HepG2 (cell line): ENCODE data around the gene CCT6A. TPM values are rescaled to one million over a fixed set of nuclear protein-coding genes. Genes with fewer than 3 reads are reported as not detected.

Experiments
- BCL3 ChIP-seq: sonication (generic); formaldehyde crosslinking; IDR thresholded peaks from 2 replicates; pipeline ENCODE4 v1.5.1; 2020; ENCODE audit warnings: mild to moderate bottlenecking, missing genetic modification reagents, moderate library complexity
- ESRRA ChIP-seq: sonication (generic); formaldehyde crosslinking; IDR thresholded peaks from 2 replicates; pipeline ENCODE4 v1.5.1; 2020; ENCODE audit warnings: mild to moderate bottlenecking, low read depth, missing genetic modification reagents
- FOSL1 ChIP-seq: sonication (generic); formaldehyde crosslinking; IDR thresholded peaks from 2 replicates; pipeline ENCODE4 v1.9.0; 2021; ENCODE audit warnings: missing genetic modification reagents, borderline replicate concordance
- FOXP4 ChIP-seq: sonication (generic); formaldehyde crosslinking; IDR thresholded peaks from 2 replicates; pipeline ENCODE4 v1.4.0; 2020; ENCODE audit warnings: missing genetic modification reagents
- HNRNPK ChIP-seq: fragments of 200-400 bp; formaldehyde crosslinking; IDR thresholded peaks from 2 replicates; pipeline ENCODE4 v1.6.1; 2018; ENCODE audit warnings: low read length, low read depth, moderate library complexity, mild to moderate bottlenecking; ENCODE audit not compliant: poor library complexity, severe bottlenecking
- HOXA9 ChIP-seq: sonication (generic); formaldehyde crosslinking; IDR thresholded peaks from 2 replicates; pipeline ENCODE4 v1.8.1; 2022; ENCODE audit warnings: missing genetic modification reagents, mild to moderate bottlenecking, moderate library complexity, borderline replicate concordance
- JUND ChIP-seq: sonication (generic); formaldehyde crosslinking; IDR thresholded peaks from 2 replicates; pipeline ENCODE4 v1.8.0; 2022; ENCODE audit warnings: mild to moderate bottlenecking, missing genetic modification reagents
- KLF13 ChIP-seq: sonication (generic); formaldehyde crosslinking; IDR thresholded peaks from 2 replicates; pipeline ENCODE4 v1.4.0; 2020; ENCODE audit warnings: mild to moderate bottlenecking, missing genetic modification reagents
- MAFF ChIP-seq: IDR thresholded peaks from 2 replicates; pipeline ENCODE4 v1.6.1; 2011; ENCODE audit warnings: low read depth, low read length, improper control_type of control experiment
- RELA ChIP-seq: sonication (generic); formaldehyde crosslinking; IDR thresholded peaks from 2 replicates; pipeline ENCODE4 v1.4.0; 2020; ENCODE audit warnings: missing genetic modification reagents
- REST ChIP-seq, 2 experiments: IDR thresholded peaks; 2 replicates each; pipeline ENCODE4 v1.6.1; 2011 to 2012; ENCODE audit warnings: low read length in 2 of 2, borderline replicate concordance in 1 of 2, low read depth in 1 of 2, mild to moderate bottlenecking in 1 of 2, moderate library complexity in 1 of 2
- SMAD9 ChIP-seq: sonication (generic); formaldehyde crosslinking; IDR thresholded peaks from 2 replicates; pipeline ENCODE4 v1.5.1; 2020; ENCODE audit warnings: mild to moderate bottlenecking, missing genetic modification reagents
- SRSF1 ChIP-seq: fragments of 200-400 bp; formaldehyde crosslinking; optimal IDR thresholded peaks from 2 replicates; pipeline ENCODE3; 2017; ENCODE audit warnings: mild to moderate bottlenecking, low read depth, low read length, moderate library complexity
- XBP1 ChIP-seq: sonication (generic); formaldehyde crosslinking; IDR thresholded peaks from 2 replicates; pipeline ENCODE4 v1.5.0; 2020; ENCODE audit warnings: missing genetic modification reagents
- ZFP36 ChIP-seq: fragments of 150-350 bp; IDR thresholded peaks from 2 replicates; pipeline ENCODE4 v1.6.1; 2018; ENCODE audit warnings: borderline replicate concordance, low read length, low read depth; ENCODE audit not compliant: partially characterized antibody
- ZNF3 ChIP-seq: IDR thresholded peaks from 2 replicates; pipeline ENCODE4 v1.7.0; 2017; ENCODE audit warnings: inconsistent platforms
- ZNF335 ChIP-seq: sonication (generic); formaldehyde crosslinking; IDR thresholded peaks from 2 replicates; pipeline ENCODE4 v1.4.0; 2020; ENCODE audit warnings: missing genetic modification reagents
- polyA plus RNA-seq, 8 experiments: library from polyadenylated mRNA; depleted of rRNA in 3 of 8; stranded (reverse) in 7 of 8; unstranded in 1 of 8; fragments of >200 nt; fragmentation: Illumina TruSeq in 4 of 8; extraction: Trizol in 4 of 8; gene quantifications; 2 replicates each; pipeline versions ENCODE4 v1.2.1 to v1.2.3, GENCODE V29; 2011 to 2016; ENCODE audit warnings: low read depth in 4 of 8, missing spikeins in 1 of 8, mixed read lengths in 1 of 8; ENCODE audit not compliant: insufficient read depth in 1 of 8
- total RNA-seq, 5 experiments: library from RNA; depleted of rRNA; stranded (reverse); fragments of >200 nt; fragmentation: Illumina TruSeq; extraction: Trizol; gene quantifications; 2 replicates each; pipeline ENCODE4 v1.2.3, GENCODE V29; 2016; ENCODE audit warnings: low read depth in 1 of 5
- TF ChIP-seq, protein P1 (sequence below): sonication (generic); formaldehyde crosslinking; IDR thresholded peaks from 2 replicates; pipeline ENCODE4; 2020; ENCODE audit warnings: missing genetic modification reagents, mild to moderate bottlenecking, borderline replicate concordance

Gene CCT6A
- total and polyA plus RNA-seq, 2 of the 13 experiments (the other 11 are each of a cell fraction or from before 2014, with no cell fraction given): 219 to 292 TPM

GRCh38 chr7:56051339-56052191, at the start of gene CCT6A, which contains the start of gene PSPH (continued):
- peak in 1 of 2 experiments; percentile 18; a peak in 1 of 4 replicates for TF ChIP-seq REST (IDR thresholded peaks at IDR 0.05; ENCODE audit: borderline replicate concordance in 1 of 2, low read depth in 1 of 2, low read length in 2 of 2)
- peak; percentile 22; the same call in 1 of the 2 replicates for TF ChIP-seq SMAD9
- peak; percentile 4; the same call in 1 of the 2 replicates for TF ChIP-seq KLF13 (CRISPR knock-in tag)
- TF ChIP-seq XBP1 (CRISPR knock-in tag): 0 out of 2 replicates have a peak, but pooled peaks have one; percentile 63
- TF ChIP-seq FOSL1 (CRISPR knock-in tag): no peak
- no peak for TF ChIP-seq RELA (CRISPR knock-in tag)
- peak; percentile 49 for TF ChIP-seq FOXP4 (CRISPR knock-in tag)
- no peak for TF ChIP-seq ZNF3
- TF ChIP-seq MAFF: no peak
- TF ChIP-seq ESRRA (CRISPR knock-in tag): peak; percentile 77; the same call in 1 of the 2 replicates
- peak; percentile 37; the same call in 1 of the 2 replicates for TF ChIP-seq HOXA9 (CRISPR knock-in tag)
- no peak for TF ChIP-seq JUND (CRISPR knock-in tag)
- TF ChIP-seq HNRNPK: no peak
- peak; percentile 91 for TF ChIP-seq BCL3 (CRISPR knock-in tag)
- TF ChIP-seq ZFP36: no peak
- TF ChIP-seq SRSF1: peak; percentile 63
- TF ChIP-seq, protein P1, sequence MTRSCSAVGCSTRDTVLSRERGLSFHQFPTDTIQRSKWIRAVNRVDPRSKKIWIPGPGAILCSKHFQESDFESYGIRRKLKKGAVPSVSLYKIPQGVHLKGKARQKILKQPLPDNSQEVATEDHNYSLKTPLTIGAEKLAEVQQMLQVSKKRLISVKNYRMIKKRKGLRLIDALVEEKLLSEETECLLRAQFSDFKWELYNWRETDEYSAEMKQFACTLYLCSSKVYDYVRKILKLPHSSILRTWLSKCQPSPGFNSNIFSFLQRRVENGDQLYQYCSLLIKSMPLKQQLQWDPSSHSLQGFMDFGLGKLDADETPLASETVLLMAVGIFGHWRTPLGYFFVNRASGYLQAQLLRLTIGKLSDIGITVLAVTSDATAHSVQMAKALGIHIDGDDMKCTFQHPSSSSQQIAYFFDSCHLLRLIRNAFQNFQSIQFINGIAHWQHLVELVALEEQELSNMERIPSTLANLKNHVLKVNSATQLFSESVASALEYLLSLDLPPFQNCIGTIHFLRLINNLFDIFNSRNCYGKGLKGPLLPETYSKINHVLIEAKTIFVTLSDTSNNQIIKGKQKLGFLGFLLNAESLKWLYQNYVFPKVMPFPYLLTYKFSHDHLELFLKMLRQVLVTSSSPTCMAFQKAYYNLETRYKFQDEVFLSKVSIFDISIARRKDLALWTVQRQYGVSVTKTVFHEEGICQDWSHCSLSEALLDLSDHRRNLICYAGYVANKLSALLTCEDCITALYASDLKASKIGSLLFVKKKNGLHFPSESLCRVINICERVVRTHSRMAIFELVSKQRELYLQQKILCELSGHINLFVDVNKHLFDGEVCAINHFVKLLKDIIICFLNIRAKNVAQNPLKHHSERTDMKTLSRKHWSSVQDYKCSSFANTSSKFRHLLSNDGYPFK (CRISPR knock-in tag): peak; percentile 80; the same call in 1 of the 2 replicates
- peak; percentile 68; the same call in 1 of the 2 replicates for TF ChIP-seq ZNF335 (CRISPR knock-in tag)
